ENCODE data around the gene PSTPIP2. TPM values are rescaled to one million over a fixed set of nuclear protein-coding genes. Genes with fewer than 3 reads are reported as not detected.

PSTPIP2 gene
- total and polyA plus RNA-seq, 9 of the 15 experiments (the other 6 are each of a cell fraction or from before 2014, with no cell fraction given): 14.0 to 45.7 (median 27.1) TPM

DNA sequence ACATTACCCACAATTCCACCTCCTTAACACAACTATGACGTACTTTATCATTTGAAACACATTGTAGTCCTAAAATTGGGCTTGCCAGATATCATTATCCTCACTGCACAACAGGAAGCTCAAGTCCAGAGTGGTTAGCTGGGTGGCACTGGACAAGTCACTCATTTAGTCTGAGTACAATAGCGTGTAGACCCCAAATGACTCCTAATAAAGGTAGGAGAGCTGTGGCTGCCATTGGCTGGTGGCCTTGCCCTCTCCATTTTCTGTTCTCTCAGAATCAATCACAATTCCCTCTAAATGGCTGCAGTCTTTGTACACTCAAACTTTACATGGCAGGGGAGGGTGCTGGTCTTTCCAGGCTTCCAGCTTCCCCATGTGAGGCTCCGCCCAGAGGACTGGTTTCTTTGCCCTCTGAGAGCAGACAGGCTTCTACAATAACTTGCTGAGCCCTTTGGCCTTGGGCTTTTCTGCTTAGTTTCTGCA, 11.7 kb downstream of the PSTPIP2 start (continued):
- TF ChIP-seq, protein P1, sequence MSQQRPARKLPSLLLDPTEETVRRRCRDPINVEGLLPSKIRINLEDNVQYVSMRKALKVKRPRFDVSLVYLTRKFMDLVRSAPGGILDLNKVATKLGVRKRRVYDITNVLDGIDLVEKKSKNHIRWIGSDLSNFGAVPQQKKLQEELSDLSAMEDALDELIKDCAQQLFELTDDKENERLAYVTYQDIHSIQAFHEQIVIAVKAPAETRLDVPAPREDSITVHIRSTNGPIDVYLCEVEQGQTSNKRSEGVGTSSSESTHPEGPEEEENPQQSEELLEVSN (IDR thresholded peaks at IDR 0.05; ENCODE audit: borderline replicate concordance in 1 of 2, extremely low read depth in 1 of 2, insufficient read depth in 1 of 2, insufficient read length in 1 of 2, low read depth in 1 of 2, low read length in 1 of 2, poor library complexity in 1 of 2, severe bottlenecking in 1 of 2): no peak
- TF ChIP-seq, protein P2, sequence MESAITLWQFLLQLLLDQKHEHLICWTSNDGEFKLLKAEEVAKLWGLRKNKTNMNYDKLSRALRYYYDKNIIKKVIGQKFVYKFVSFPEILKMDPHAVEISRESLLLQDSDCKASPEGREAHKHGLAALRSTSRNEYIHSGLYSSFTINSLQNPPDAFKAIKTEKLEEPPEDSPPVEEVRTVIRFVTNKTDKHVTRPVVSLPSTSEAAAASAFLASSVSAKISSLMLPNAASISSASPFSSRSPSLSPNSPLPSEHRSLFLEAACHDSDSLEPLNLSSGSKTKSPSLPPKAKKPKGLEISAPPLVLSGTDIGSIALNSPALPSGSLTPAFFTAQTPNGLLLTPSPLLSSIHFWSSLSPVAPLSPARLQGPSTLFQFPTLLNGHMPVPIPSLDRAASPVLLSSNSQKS (CRISPR knock-in tag; IDR thresholded peaks at IDR 0.05): no peak
- TF ChIP-seq ZFX (CRISPR knock-in tag; IDR thresholded peaks at IDR 0.05): no peak
- TF ChIP-seq MAZ (CRISPR knock-in tag; conservative IDR thresholded peaks at IDR 0.05 in 1 of 2, IDR thresholded peaks at IDR 0.05 in 1 of 2): no peak
- no peak for TF ChIP-seq RBM15 (IDR thresholded peaks at IDR 0.05; ENCODE audit: insufficient read depth, low read length)
- no peak for TF ChIP-seq FOXJ3 (CRISPR knock-in tag; IDR thresholded peaks at IDR 0.05)
- no peak for TF ChIP-seq U2AF2 (optimal IDR thresholded peaks at IDR 0.05; ENCODE audit: low read depth, low read length)
- TF ChIP-seq COPS2 (conservative IDR thresholded peaks at IDR 0.05): no peak
- no peak for TF ChIP-seq SAFB (IDR thresholded peaks at IDR 0.05; ENCODE audit: borderline replicate concordance, low read depth, low read length)
- no peak for TF ChIP-seq NFATC3 (IDR thresholded peaks at IDR 0.05)
- TF ChIP-seq ASH1L (IDR thresholded peaks at IDR 0.05; ENCODE audit: borderline replicate concordance, low read depth, partially characterized antibody): no peak
- TF ChIP-seq PTTG1 (tag; IDR thresholded peaks at IDR 0.05; ENCODE audit: low read depth): no peak
- TF ChIP-seq KLF10 (CRISPR knock-in tag; IDR thresholded peaks at IDR 0.05): no peak
- no peak for TF ChIP-seq TAF1 (IDR thresholded peaks at IDR 0.05; ENCODE audit: control insufficient read depth, extremely low read depth, insufficient read depth, low read length, severe bottlenecking)
- no peak for TF ChIP-seq SMAD2 (IDR thresholded peaks at IDR 0.05; ENCODE audit: low read depth, low read length)
- TF ChIP-seq HCFC1 (IDR thresholded peaks at IDR 0.05; ENCODE audit: low read depth, low read length): no peak
- TF ChIP-seq, protein P3, sequence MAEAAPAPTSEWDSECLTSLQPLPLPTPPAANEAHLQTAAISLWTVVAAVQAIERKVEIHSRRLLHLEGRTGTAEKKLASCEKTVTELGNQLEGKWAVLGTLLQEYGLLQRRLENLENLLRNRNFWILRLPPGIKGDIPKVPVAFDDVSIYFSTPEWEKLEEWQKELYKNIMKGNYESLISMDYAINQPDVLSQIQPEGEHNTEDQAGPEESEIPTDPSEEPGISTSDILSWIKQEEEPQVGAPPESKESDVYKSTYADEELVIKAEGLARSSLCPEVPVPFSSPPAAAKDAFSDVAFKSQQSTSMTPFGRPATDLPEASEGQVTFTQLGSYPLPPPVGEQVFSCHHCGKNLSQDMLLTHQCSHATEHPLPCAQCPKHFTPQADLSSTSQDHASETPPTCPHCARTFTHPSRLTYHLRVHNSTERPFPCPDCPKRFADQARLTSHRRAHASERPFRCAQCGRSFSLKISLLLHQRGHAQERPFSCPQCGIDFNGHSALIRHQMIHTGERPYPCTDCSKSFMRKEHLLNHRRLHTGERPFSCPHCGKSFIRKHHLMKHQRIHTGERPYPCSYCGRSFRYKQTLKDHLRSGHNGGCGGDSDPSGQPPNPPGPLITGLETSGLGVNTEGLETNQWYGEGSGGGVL (CRISPR knock-in tag; IDR thresholded peaks at IDR 0.05): no peak
- TF ChIP-seq KLF6 (CRISPR knock-in tag; IDR thresholded peaks at IDR 0.05; ENCODE audit: borderline replicate concordance): no peak
- TF ChIP-seq, protein P4, sequence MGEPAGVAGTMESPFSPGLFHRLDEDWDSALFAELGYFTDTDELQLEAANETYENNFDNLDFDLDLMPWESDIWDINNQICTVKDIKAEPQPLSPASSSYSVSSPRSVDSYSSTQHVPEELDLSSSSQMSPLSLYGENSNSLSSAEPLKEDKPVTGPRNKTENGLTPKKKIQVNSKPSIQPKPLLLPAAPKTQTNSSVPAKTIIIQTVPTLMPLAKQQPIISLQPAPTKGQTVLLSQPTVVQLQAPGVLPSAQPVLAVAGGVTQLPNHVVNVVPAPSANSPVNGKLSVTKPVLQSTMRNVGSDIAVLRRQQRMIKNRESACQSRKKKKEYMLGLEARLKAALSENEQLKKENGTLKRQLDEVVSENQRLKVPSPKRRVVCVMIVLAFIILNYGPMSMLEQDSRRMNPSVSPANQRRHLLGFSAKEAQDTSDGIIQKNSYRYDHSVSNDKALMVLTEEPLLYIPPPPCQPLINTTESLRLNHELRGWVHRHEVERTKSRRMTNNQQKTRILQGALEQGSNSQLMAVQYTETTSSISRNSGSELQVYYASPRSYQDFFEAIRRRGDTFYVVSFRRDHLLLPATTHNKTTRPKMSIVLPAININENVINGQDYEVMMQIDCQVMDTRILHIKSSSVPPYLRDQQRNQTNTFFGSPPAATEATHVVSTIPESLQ (CRISPR knock-in tag; IDR thresholded peaks at IDR 0.05): no peak
- no peak for TF ChIP-seq SREBF2 (CRISPR knock-in tag; IDR thresholded peaks at IDR 0.05)
- TF ChIP-seq PHB2 (IDR thresholded peaks at IDR 0.05; ENCODE audit: low read depth): peak; percentile 49; the same call in 1 of the 2 replicates
- TF ChIP-seq BRD9 (IDR thresholded peaks at IDR 0.05; ENCODE audit: low read depth, partially characterized antibody): peak; percentile 35
